Measurements from ENCODE around the gene IFNL2. TPM values are rescaled to one million over a fixed set of nuclear protein-coding genes. Genes with fewer than 3 reads are reported as not detected.
"Not testable (repeated sequence)": the region's sequence is repeated elsewhere in the genome, so short reads cannot be mapped to it uniquely, and the experiment has no call there.

IFNL2 gene
- polyA plus RNA-seq (2011; rRNA removed) (not detected in 2 replicates), polyA minus RNA-seq (2011; rRNA and poly(A)+ RNA removed) (not detected in 2 replicates)

- CTCF ChIA-PET; H3K9me3 ChIP-seq (ENCODE audit: control insufficient read depth, insufficient read depth, low read length); POLR2A ChIA-PET; H3K27ac ChIP-seq (ENCODE audit: low read depth, low read length); H3K4me3 ChIP-seq (ENCODE audit: low read depth, low read length); DNase-seq (ENCODE audit: low read depth, low spot score): not testable (repeated sequence)
- H3K27me3 ChIP-seq (ENCODE audit: control insufficient read depth, insufficient read depth, low read length), result peaks cover 39% of the 10 kb centered on the region
Observed at GRCh38 chr19:39268085-39268484, at the start of gene IFNL2. TSS of gene IFNL2 (plus strand) at chr19:39268396. CDS start at chr19:39268569, 173 bp downstream.

GRCh38 chr19:39219108-39219507, 49.1 kb upstream of the IFNL2 start:
- H3K27me3 ChIP-seq (ENCODE audit: control insufficient read depth, insufficient read depth, low read length); POLR2A ChIA-PET; H3K4me3 ChIP-seq (ENCODE audit: low read depth, low read length); H3K27ac ChIP-seq (ENCODE audit: low read depth, low read length); CTCF ChIA-PET; H3K9me3 ChIP-seq (ENCODE audit: control insufficient read depth, insufficient read depth, low read length); DNase-seq (ENCODE audit: low read depth, low spot score): not testable (repeated sequence)

GRCh38 chr19:39223703-39224279, 44.4 kb upstream of the IFNL2 start:
- POLR2A ChIA-PET, result no interaction called here
- H3K9me3 ChIP-seq (ENCODE audit: control insufficient read depth, insufficient read depth, low read length), result no peaks in the 10 kb centered on the region
- CTCF ChIA-PET, result no interaction called here
- peaks cover 3% of the 10 kb centered on the region for H3K27me3 ChIP-seq (ENCODE audit: control insufficient read depth, insufficient read depth, low read length)
- no peak overlapping the region for H3K27ac ChIP-seq (ENCODE audit: low read depth, low read length)
- no peak for DNase-seq (ENCODE audit: low read depth, low spot score)
- H3K4me3 ChIP-seq (ENCODE audit: low read depth, low read length), result no peak overlapping the region
- no peak for TF ChIP-seq CTCF (IDR thresholded peaks at IDR 0.05; ENCODE audit: low read depth, low read length)

GRCh38 chr19:39224910-39225309, 43.3 kb upstream of the IFNL2 start:
- H3K27ac ChIP-seq (ENCODE audit: low read depth, low read length), result no peak overlapping the region
- CTCF ChIA-PET, result no interaction called here

GRCh38 chr19:39230096-39230764, 38.0 kb upstream of the IFNL2 start:
- ChIA-PET POLR2A (no interaction called here), CTCF (no interaction called here)
- no peak for TF ChIP-seq CTCF (IDR thresholded peaks at IDR 0.05; ENCODE audit: low read depth, low read length)
- Histone ChIP-seq H3K4me3 (ENCODE audit: low read depth, low read length) (no peak overlapping the region), H3K27ac (ENCODE audit: low read depth, low read length) (no peak overlapping the region), H3K9me3 (ENCODE audit: control insufficient read depth, insufficient read depth, low read length) (no peaks in the 10 kb centered on the region), H3K27me3 (ENCODE audit: control insufficient read depth, insufficient read depth, low read length) (peaks cover 7% of the 10 kb centered on the region)
- no peak for DNase-seq (ENCODE audit: low read depth, low spot score)

More at GRCh38 chr19:39224910-39225309, 43.3 kb upstream of the IFNL2 start:
- no peak for DNase-seq (ENCODE audit: low read depth, low spot score)
- TF ChIP-seq CTCF (IDR thresholded peaks at IDR 0.05; ENCODE audit: low read depth, low read length), result no peak
- Histone ChIP-seq H3K27me3 (ENCODE audit: control insufficient read depth, insufficient read depth, low read length) (peaks cover 3% of the 10 kb centered on the region), H3K4me3 (ENCODE audit: low read depth, low read length) (no peak overlapping the region), H3K9me3 (ENCODE audit: control insufficient read depth, insufficient read depth, low read length) (no peaks in the 10 kb centered on the region)
- POLR2A ChIA-PET, result no interaction called here

GRCh38 chr19:39232708-39233107, 35.5 kb upstream of the IFNL2 start:
- Histone ChIP-seq H3K9me3 (ENCODE audit: control insufficient read depth, insufficient read depth, low read length) (no peaks in the 10 kb centered on the region), H3K27me3 (ENCODE audit: control insufficient read depth, insufficient read depth, low read length) (peaks cover 3% of the 10 kb centered on the region), H3K27ac (ENCODE audit: low read depth, low read length) (no peak overlapping the region), H3K4me3 (ENCODE audit: low read depth, low read length) (no peak overlapping the region)
- no peak for DNase-seq (ENCODE audit: low read depth, low spot score)
- CTCF ChIA-PET, result no interaction called here
- no peak for TF ChIP-seq CTCF (IDR thresholded peaks at IDR 0.05; ENCODE audit: low read depth, low read length)
- POLR2A ChIA-PET, result no interaction called here
